HL-60 (cell line): ENCODE data around the gene WDR33.

Experiments
- DNase-seq, 2 experiments: peaks; one replicate each; pipeline ENCODE4 v3.0.0-alpha.2; 2010 to 2020; ENCODE audit warnings: low read depth in 1 of 2, low spot score in 1 of 2
- H3K27ac ChIP-seq: fragments of 250-450 bp; sonication (Bioruptor Pico); replicated peaks from 2 replicates; pipeline ENCODE4 v1.5.1; 2020; ENCODE audit warnings: mild to moderate bottlenecking, moderate library complexity
- H3K27me3 ChIP-seq: fragments of 250-450 bp; sonication (Bioruptor Pico); 2 replicates; pipeline ENCODE4 v1.5.1; 2021; ENCODE audit warnings: mild to moderate bottlenecking, moderate library complexity; ENCODE audit not compliant: insufficient read depth, poor library complexity, severe bottlenecking
- H3K4me3 ChIP-seq: replicated peaks from 2 replicates; pipeline ENCODE4 v1.5.1; 2011; ENCODE audit warnings: mild to moderate bottlenecking, control low read depth, low read length; ENCODE audit not compliant: insufficient read depth
- GABPA ChIP-seq: IDR thresholded peaks from 2 replicates; pipeline ENCODE4 v1.6.1; 2012; ENCODE audit warnings: low read depth
- POLR2AphosphoS5 ChIP-seq: IDR thresholded peaks from 2 replicates; pipeline ENCODE4 v1.6.1; 2012; ENCODE audit warnings: low read depth
- SPI1 ChIP-seq: IDR thresholded peaks from 2 replicates; pipeline ENCODE4 v1.6.1; 2012; ENCODE audit warnings: low read depth, mild to moderate bottlenecking, borderline replicate concordance
- long read RNA-seq: library from polyadenylated mRNA; unstranded; transcript quantifications from one replicate; pipeline ENCODE4 v2.0.0, GENCODE V29; 2020
- TF ChIP-seq, protein P1 (sequence below): IDR thresholded peaks from 2 replicates; pipeline ENCODE4 v1.6.1; 2012; ENCODE audit warnings: low read depth; ENCODE audit not compliant: insufficient replicate concordance
- TF ChIP-seq, protein P2 (sequence below): IDR thresholded peaks from one replicate; pipeline ENCODE4 v1.5.1; 2011; ENCODE audit warnings: low read length, control low read depth, inconsistent platforms; ENCODE audit not compliant: insufficient read depth

WDR33 gene
- long read RNA-seq, transcript WDR33-204 (6 exons, 3,104 nt), result major isoform, 104 of 251 reads
- long read RNA-seq, partial matches to known transcripts, result 119 of 251 reads
- long read RNA-seq, other reads (novel, unspliced or antisense), result 28 of 251 reads

DNA sequence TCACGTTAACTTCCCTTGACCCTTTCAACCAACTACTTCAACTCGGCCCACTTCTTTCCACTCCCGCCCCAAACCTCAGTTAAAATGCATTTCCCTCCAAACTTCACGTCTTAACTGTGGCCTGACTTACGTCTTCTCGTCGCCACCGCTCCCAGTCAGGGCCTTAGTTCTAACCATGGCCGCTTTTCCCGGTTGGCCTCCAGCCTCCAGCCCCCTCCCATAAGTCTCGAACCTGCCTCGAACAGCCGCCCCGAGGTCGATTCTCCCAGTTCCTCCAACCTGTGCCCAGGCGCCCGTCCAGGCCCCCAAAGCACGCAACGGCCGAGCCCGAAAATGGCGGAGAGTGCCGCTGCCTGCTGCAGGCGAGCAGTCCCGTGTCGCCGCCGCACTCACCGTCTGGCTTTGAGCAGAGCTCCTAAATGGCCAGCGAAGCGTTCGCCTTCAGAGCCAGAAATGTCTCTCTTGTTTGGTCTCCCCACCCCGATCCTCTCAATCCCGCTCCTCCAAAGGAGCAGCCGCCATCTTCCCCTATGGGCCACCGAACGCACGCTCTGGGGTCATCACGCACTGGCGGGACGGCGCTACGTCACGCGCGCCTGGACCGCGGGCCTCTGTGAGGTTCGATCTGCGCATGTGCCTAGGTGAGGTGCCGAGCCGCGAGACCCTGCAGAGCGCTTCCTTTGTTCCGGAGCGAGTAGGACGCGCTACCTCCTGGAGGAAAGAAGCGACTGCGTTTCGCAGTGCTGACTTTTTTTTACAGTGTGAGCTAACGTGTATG lies at the start of gene WDR33:
Gene WDR33, minus strand, starts transcription at position 553 of the 778 bp plus-strand sequence. CDS start 40,190 bp downstream, outside the sequence.
- H3K27me3 ChIP-seq, result no peaks in the 10 kb centered on the region
- H3K27ac ChIP-seq, result peak within 1 kb of the TSS; percentile 97
- TF ChIP-seq POLR2AphosphoS5 (peak; percentile 93), SPI1 (no peak)
- TF ChIP-seq, protein P1, sequence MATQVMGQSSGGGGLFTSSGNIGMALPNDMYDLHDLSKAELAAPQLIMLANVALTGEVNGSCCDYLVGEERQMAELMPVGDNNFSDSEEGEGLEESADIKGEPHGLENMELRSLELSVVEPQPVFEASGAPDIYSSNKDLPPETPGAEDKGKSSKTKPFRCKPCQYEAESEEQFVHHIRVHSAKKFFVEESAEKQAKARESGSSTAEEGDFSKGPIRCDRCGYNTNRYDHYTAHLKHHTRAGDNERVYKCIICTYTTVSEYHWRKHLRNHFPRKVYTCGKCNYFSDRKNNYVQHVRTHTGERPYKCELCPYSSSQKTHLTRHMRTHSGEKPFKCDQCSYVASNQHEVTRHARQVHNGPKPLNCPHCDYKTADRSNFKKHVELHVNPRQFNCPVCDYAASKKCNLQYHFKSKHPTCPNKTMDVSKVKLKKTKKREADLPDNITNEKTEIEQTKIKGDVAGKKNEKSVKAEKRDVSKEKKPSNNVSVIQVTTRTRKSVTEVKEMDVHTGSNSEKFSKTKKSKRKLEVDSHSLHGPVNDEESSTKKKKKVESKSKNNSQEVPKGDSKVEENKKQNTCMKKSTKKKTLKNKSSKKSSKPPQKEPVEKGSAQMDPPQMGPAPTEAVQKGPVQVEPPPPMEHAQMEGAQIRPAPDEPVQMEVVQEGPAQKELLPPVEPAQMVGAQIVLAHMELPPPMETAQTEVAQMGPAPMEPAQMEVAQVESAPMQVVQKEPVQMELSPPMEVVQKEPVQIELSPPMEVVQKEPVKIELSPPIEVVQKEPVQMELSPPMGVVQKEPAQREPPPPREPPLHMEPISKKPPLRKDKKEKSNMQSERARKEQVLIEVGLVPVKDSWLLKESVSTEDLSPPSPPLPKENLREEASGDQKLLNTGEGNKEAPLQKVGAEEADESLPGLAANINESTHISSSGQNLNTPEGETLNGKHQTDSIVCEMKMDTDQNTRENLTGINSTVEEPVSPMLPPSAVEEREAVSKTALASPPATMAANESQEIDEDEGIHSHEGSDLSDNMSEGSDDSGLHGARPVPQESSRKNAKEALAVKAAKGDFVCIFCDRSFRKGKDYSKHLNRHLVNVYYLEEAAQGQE, result peak; percentile 72
- peak within 1 kb of the TSS; percentile 65 for H3K4me3 ChIP-seq
- peak; percentile 95 for DNase-seq

DNA sequence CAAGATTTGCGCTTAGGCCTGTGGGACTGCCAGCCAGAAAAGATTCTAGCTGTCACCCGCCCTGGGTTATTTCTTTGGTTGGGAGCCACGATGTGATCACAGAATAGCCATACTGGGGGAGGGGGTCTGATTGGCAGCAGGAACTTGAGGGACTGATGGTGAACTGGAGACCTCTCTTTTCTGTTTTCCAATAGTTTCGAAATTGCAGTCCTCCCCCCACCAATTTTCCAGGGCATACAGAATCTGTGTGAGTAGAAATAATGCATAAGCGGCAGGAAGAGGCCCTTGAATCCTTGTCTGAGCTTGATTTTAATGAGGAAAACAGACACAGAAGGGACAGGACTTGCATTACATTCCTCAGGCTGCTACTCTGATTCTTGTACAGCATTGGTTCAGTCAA lies 49.2 kb upstream of the WDR33 start:
- H3K27ac ChIP-seq, result no peak overlapping the region
- no peak overlapping the region for H3K4me3 ChIP-seq
- TF ChIP-seq, protein P1, result no peak
- no peak for TF ChIP-seq SPI1
- DNase-seq, result no peak
- H3K27me3 ChIP-seq, result no peaks in the 10 kb centered on the region

DNA sequence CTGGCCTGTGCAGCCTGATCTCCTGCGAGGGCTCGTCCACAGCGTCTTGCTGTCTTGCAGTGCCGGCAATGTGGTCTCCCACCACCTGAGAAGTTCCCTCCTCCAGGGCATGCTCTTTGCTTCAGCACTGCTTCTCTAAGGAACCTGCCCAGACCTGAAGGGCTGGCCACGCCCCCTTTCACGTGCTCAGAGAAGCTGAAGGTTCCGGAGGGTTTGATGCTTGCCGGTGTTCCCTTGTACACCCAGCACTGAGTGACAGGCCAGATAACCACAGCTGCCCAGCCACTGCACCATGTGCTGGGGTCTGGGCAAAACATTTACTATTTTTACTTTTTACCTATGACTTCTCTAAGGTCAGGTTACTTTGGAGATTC lies 48.7 kb upstream of the WDR33 start:
- no peak overlapping the region for H3K27ac ChIP-seq
- TF ChIP-seq GABPA, result no peak
- TF ChIP-seq POLR2AphosphoS5, result no peak
- no peak for TF ChIP-seq SPI1
- TF ChIP-seq, protein P2, sequence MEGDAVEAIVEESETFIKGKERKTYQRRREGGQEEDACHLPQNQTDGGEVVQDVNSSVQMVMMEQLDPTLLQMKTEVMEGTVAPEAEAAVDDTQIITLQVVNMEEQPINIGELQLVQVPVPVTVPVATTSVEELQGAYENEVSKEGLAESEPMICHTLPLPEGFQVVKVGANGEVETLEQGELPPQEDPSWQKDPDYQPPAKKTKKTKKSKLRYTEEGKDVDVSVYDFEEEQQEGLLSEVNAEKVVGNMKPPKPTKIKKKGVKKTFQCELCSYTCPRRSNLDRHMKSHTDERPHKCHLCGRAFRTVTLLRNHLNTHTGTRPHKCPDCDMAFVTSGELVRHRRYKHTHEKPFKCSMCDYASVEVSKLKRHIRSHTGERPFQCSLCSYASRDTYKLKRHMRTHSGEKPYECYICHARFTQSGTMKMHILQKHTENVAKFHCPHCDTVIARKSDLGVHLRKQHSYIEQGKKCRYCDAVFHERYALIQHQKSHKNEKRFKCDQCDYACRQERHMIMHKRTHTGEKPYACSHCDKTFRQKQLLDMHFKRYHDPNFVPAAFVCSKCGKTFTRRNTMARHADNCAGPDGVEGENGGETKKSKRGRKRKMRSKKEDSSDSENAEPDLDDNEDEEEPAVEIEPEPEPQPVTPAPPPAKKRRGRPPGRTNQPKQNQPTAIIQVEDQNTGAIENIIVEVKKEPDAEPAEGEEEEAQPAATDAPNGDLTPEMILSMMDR, result no peak
- TF ChIP-seq, protein P1, result no peak
- no peak overlapping the region for H3K4me3 ChIP-seq
- peak in 1 of 2 experiments; percentile 60 for DNase-seq
- no peaks in the 10 kb centered on the region for H3K27me3 ChIP-seq

DNA sequence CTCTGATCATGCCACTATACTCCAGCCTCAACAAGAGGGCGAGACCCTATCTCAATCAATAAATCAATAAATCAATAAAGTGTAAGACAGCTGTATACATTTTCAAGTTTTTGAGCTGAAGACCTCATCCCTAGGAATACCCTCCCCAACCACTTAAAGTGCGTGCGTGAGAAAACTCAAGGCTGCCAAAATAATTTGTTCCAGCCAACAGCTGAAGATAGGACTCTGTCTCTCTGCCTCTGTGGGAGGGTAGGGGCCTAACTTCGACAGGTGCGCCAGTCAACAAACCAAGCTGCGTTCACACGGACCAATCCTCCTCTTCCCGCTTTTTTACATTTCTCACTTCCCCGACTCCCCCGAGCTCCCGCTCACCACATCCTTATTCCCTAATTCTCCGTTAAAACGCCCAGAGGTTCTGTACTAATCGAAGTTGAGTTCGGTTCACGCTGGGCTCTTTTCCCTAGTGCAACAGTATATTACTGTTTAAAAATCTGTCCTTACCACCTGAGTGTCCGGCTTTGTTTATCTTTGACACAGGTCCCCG lies 46.4 kb upstream of the WDR33 start:
- peak overlapping the region; percentile 91 for H3K4me3 ChIP-seq
- no peaks in the 10 kb centered on the region for H3K27me3 ChIP-seq
- TF ChIP-seq GABPA (no peak), POLR2AphosphoS5 (no peak), SPI1 (no peak)
- TF ChIP-seq, protein P2, result no peak
- TF ChIP-seq, protein P1, result no peak
- peak overlapping the region; percentile 95 for H3K27ac ChIP-seq
- DNase-seq, result peak in 1 of 2 experiments; percentile 34
